Prostate gland (tissue), 2 donors: Measurements from ENCODE around the gene HBE1.
"Not testable (repeated sequence)": the region's sequence is repeated elsewhere in the genome, so short reads cannot be mapped to it uniquely, and the experiment has no call there.

Experiments
- CTCF ChIP-seq, 4 experiments: fragments of 200-600 bp in 2 of 4; fragments of 450-650 bp in 2 of 4; sonication (generic) in 2 of 4; IDR thresholded peaks; 1 replicate in 3 of 4; 2 replicates in 1 of 4; pipeline ENCODE4 v1.5.1; 2016 to 2019; ENCODE audit warnings: antibody characterized with exemption in 4 of 4, mild to moderate bottlenecking in 2 of 4, moderate library complexity in 2 of 4
- POLR2A ChIP-seq: fragments of 450-650 bp; IDR thresholded peaks from one replicate; pipeline ENCODE4 v1.6.1; 2016; ENCODE audit warnings: antibody characterized with exemption, mild to moderate bottlenecking

GRCh38 chr11:5254023-5254422 lies 15.7 kb downstream of the HBE1 start:
- TF ChIP-seq CTCF (IDR thresholded peaks at IDR 0.05); POLR2A: not testable (repeated sequence)
